Mammary epithelial cell (primary cell): ENCODE measurements around the gene CDC37.
A peak's percentile ranks its signal among the peaks of the same experiment; 100 is the strongest.

Experiments
- EZH2 ChIP-seq: IDR thresholded peaks from 2 replicates; pipeline ENCODE4 v1.6.1; 2012; ENCODE audit warnings: low read length, inconsistent platforms, borderline replicate concordance
- TF ChIP-seq, protein P1 (sequence below), 2 donors: IDR thresholded peaks in 1 of 2; conservative IDR thresholded peaks in 1 of 2; 2 replicates each; pipeline ENCODE4 v1.5.1; 2011 to 2012; ENCODE audit warnings: inconsistent platforms in 2 of 2, low read length in 2 of 2, mild to moderate bottlenecking in 2 of 2, control low read depth in 1 of 2, low read depth in 1 of 2; ENCODE audit not compliant: insufficient read depth in 1 of 2; ENCODE audit errors: extremely low read depth in 1 of 2

DNA sequence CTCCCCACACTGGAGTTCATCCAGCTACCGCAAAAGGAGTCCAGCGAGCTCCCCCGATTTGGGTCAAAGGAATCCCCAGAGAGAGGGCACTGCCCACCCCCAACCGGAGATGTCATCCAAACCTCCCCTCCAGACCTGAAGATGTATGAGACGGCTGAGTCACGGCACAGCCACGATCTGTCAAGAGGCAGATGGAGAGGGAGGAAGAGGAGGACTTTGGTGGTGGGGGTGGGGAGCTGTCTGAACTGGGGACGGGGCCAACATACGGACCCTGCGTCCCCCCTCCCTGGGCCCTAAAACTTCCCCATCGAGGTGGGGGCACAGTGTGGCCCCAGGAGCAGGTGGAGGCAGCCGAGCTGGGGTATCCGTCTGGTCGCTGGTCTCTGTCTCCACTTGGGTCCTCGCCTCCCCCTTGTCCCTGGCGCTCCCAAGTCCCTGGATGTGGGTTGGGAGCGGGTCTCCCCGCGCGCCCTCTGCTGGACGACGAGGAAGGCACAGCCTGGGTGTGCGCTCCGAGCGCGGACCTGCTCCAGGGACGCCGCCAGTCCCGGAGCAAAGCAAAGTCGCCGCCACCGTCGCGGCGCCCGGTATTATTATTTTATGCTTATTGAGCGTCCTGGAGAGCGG, 20.8 kb upstream of the CDC37 start:
- TF ChIP-seq, protein P1, sequence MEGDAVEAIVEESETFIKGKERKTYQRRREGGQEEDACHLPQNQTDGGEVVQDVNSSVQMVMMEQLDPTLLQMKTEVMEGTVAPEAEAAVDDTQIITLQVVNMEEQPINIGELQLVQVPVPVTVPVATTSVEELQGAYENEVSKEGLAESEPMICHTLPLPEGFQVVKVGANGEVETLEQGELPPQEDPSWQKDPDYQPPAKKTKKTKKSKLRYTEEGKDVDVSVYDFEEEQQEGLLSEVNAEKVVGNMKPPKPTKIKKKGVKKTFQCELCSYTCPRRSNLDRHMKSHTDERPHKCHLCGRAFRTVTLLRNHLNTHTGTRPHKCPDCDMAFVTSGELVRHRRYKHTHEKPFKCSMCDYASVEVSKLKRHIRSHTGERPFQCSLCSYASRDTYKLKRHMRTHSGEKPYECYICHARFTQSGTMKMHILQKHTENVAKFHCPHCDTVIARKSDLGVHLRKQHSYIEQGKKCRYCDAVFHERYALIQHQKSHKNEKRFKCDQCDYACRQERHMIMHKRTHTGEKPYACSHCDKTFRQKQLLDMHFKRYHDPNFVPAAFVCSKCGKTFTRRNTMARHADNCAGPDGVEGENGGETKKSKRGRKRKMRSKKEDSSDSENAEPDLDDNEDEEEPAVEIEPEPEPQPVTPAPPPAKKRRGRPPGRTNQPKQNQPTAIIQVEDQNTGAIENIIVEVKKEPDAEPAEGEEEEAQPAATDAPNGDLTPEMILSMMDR (conservative IDR thresholded peaks at IDR 0.05 in 1 of 2, IDR thresholded peaks at IDR 0.05 in 1 of 2; ENCODE audit: extremely low read depth in 1 of 2, insufficient read depth in 1 of 2, low read depth in 1 of 2, low read length in 2 of 2) = peak; percentile 73 to 87
- no peak for TF ChIP-seq EZH2
